Right atrium auricular region (tissue), 2 donors: ENCODE measurements around the gene PSD2. TPM values are rescaled to one million over a fixed set of nuclear protein-coding genes. Genes with fewer than 3 reads are reported as not detected.
A peak's percentile ranks its signal among the peaks of the same experiment; 100 is the strongest.

Experiments
- DNase-seq: peaks from one replicate; pipeline ENCODE4 v3.0.0-alpha.2; 2019; ENCODE audit warnings: low spot score
- H3K27ac ChIP-seq, 2 donors: fragments of 200-600 bp; sonication (generic); 1 replicate in 1 of 2; 2 replicates in 1 of 2; pipeline ENCODE4 v1.5.1; 2016 to 2019
- H3K27me3 ChIP-seq, 2 donors: fragments of 200-600 bp; sonication (generic); one replicate each; pipeline versions ENCODE4 v1.5.1 to v1.6.0; 2017 to 2019
- H3K36me3 ChIP-seq: fragments of 200-600 bp; sonication (generic); one replicate; pipeline ENCODE4 v1.5.1; 2016
- H3K4me1 ChIP-seq, 2 donors: fragments of 200-600 bp; sonication (generic); one replicate each; pipeline versions ENCODE4 v1.5.1 to v1.6.0; 2017 to 2019
- H3K4me3 ChIP-seq, 2 donors: fragments of 200-600 bp; sonication (generic); 1 replicate in 1 of 2; 2 replicates in 1 of 2; pipeline ENCODE4 v1.5.1; 2017 to 2019; ENCODE audit warnings: mild to moderate bottlenecking in 1 of 2, moderate library complexity in 1 of 2
- H3K9me3 ChIP-seq, 2 donors: fragments of 200-600 bp; sonication (generic); one replicate each; pipeline ENCODE4 v1.5.1; 2019
- CTCF ChIP-seq, 2 donors: fragments of 200-600 bp; sonication (generic); IDR thresholded peaks; one replicate each; pipeline ENCODE4 v1.5.1; 2019; ENCODE audit warnings: antibody characterized with exemption in 2 of 2
- total RNA-seq, 2 donors: library from RNA; depleted of rRNA; stranded (reverse); fragments of >200 nt; gene quantifications; one replicate each; pipeline ENCODE4 v1.1.0, GENCODE V29; 2016

Gene PSD2
- total RNA-seq, 2 donors from 2014 or later, result 0.12 to 0.19 TPM

DNA sequence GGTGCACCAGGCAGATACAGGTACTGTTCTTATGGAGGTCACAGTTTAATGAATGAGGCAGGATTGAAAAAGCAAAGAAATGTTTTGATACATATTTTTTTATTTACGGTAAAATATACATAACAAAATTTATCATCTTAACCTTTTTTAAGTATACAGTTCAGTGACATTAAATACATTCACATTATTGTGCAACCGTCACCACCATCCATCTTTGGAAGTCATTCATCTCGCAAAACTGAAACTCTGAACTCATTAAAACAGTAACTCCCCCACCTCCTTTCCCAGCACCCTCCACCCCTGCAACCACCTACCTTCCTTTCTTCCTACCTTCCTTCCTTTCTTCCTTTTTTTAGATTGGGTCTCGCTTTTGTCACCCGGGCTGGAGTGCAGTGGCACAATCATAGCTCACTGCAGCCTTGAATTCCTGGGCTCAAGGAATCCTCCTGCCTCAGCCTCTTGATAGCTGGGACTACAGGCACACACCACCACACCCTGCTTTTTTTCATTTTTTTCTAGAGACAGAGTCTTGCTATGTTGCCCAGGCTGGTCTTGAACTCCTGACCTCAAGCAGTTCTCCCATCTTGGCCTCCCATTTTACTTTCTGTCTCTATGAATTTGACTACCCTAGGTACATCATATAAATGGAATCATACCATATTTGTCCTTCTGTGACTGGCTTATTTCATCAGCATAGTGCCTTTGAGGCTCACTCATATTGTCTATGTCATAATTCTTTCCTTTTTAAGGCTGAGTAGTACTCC is 22.5 kb upstream of the PSD2 start:
- Histone ChIP-seq H3K4me3 (no peak overlapping the region), H3K9me3 (no peaks in the 10 kb centered on the region), H3K27me3 (no peaks in the 10 kb centered on the region), H3K27ac (no peak overlapping the region), H3K4me1 (peaks cover 0 to 7% of the 10 kb centered on the region in 2 donors), H3K36me3 (no peaks in the 10 kb centered on the region)
- DNase-seq, result no peak
- no peak for TF ChIP-seq CTCF (IDR thresholded peaks at IDR 0.05)

DNA sequence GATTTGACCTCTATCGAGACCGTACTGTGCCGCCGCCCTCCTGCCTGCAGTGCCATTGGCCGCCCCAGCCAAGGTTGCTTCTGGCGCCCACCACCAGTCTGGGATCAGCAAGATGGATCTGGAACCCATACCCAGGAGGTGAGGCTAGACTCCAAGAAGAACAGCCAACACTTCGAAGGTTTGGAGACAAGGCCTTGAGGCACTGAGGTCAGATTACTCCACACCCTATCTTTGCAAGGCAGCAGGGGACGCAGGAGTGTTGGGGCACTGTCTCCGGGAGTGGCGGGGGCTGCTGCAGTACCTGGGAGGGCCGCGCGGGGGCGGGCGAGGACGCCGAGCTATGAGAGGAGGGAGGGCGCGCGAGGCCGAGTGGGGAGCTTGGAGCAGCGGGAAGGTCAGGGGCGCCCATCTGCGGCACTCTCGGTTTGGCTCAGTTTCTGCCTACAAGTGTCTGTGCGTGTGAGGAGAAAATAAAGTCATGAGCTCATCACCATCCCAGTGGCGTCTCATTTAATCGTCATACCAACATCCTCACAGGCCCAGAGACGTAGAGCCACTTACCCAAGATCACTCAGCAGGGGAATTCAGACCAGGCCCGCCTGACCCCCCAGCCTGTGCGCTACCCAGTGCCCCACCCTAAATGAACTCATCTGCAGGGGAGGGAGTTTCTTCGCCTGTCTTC is 20.5 kb upstream of the PSD2 start:
- Histone ChIP-seq H3K4me1 (peaks cover 0 to 7% of the 10 kb centered on the region in 2 donors), H3K27me3 (no peaks in the 10 kb centered on the region), H3K9me3 (no peaks in the 10 kb centered on the region), H3K27ac (no peak overlapping the region), H3K4me3 (peak overlapping the region in 1 of 2 donors; percentile 3), H3K36me3 (no peaks in the 10 kb centered on the region)
- TF ChIP-seq CTCF (IDR thresholded peaks at IDR 0.05), result peak; percentile 96 to 97
- peak; percentile 75 for DNase-seq

GRCh38 chr5:139775872-139776271 is 19.7 kb upstream of the PSD2 start:
- Histone ChIP-seq H3K4me1 (peaks cover 0 to 7% of the 10 kb centered on the region in 2 donors), H3K27ac (no peak overlapping the region), H3K27me3 (no peaks in the 10 kb centered on the region), H3K36me3 (no peaks in the 10 kb centered on the region), H3K9me3 (no peaks in the 10 kb centered on the region), H3K4me3 (no peak overlapping the region)
- DNase-seq, result no peak
- TF ChIP-seq CTCF (IDR thresholded peaks at IDR 0.05), result no peak

GRCh38 chr5:139776861-139777260 is 18.7 kb upstream of the PSD2 start:
- TF ChIP-seq CTCF (IDR thresholded peaks at IDR 0.05), result no peak
- H3K36me3 ChIP-seq, result no peaks in the 10 kb centered on the region
- H3K4me3 ChIP-seq, result no peak overlapping the region
- H3K27ac ChIP-seq, result no peak overlapping the region
- H3K9me3 ChIP-seq, result no peaks in the 10 kb centered on the region
- DNase-seq, result no peak
- H3K27me3 ChIP-seq, result no peaks in the 10 kb centered on the region
- H3K4me1 ChIP-seq, result peaks cover 0 to 7% of the 10 kb centered on the region in 2 donors

DNA sequence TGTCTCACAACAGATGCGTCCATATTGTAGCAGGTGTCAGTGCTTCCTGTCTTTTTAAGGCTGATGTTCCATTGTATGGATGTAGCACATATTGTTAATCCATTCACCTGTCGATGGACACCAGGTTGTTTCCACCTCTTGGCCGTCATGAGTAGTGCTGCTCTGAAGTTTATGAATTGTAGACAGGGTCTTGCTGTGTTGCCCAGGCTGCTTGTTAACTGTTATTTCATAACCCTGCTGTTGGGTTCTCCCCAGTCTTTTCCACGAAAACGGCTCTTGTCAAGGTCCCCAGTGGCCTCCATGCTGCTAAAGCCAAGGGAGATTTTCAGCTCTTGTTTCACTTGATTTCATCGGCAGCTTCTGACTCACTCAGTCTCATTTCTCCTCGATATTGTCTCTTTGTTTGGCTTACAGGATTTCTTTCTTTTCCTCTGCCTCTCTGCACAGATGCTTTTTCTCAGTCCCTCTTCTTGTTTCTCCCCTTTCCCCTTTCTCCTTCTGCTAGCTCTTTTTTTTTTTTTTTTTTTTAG is 12.1 kb upstream of the PSD2 start:
- Histone ChIP-seq H3K27me3 (no peaks in the 10 kb centered on the region), H3K9me3 (no peaks in the 10 kb centered on the region), H3K4me1 (peaks cover 0 to 5% of the 10 kb centered on the region in 2 donors)

More for the DNA sequence above, 12.1 kb upstream of the PSD2 start:
- no peak overlapping the region for H3K4me3 ChIP-seq
- no peak for TF ChIP-seq CTCF (IDR thresholded peaks at IDR 0.05)
- no peak for DNase-seq
- H3K36me3 ChIP-seq, result no peaks in the 10 kb centered on the region
- H3K27ac ChIP-seq, result no peak overlapping the region
